IPS-NIHi11 (cell line): ENCODE measurements around the gene LHPP.

ENCODE experiments used
- DNase-seq: peaks from one replicate; pipeline ENCODE4 v3.0.0; 2012; ENCODE audit warnings: mixed read lengths, low spot score

LHPP gene

DNA sequence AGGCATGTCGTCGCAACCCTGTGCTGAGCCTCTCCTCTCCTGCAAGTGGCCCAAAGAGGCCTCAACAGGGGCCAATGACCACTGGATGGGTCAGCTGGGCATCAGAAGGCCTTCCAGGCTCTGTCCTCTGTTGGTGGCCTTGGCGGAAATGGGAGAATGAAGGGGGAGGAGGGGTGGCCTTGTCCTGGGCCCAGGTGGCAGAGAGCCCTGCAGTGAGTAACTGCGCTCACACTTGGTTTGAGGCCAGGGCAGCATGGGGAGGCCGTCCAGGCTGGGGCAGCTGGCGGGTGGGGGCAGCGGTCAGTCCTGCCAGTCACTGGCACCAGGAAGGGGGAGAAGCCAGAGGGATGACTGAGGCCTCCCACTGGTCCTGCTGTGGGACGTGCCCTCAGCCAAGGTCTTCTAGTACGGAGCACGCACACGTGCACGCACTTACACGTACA, 59.8 kb downstream of the LHPP start:
- DNase-seq, result no peak

DNA sequence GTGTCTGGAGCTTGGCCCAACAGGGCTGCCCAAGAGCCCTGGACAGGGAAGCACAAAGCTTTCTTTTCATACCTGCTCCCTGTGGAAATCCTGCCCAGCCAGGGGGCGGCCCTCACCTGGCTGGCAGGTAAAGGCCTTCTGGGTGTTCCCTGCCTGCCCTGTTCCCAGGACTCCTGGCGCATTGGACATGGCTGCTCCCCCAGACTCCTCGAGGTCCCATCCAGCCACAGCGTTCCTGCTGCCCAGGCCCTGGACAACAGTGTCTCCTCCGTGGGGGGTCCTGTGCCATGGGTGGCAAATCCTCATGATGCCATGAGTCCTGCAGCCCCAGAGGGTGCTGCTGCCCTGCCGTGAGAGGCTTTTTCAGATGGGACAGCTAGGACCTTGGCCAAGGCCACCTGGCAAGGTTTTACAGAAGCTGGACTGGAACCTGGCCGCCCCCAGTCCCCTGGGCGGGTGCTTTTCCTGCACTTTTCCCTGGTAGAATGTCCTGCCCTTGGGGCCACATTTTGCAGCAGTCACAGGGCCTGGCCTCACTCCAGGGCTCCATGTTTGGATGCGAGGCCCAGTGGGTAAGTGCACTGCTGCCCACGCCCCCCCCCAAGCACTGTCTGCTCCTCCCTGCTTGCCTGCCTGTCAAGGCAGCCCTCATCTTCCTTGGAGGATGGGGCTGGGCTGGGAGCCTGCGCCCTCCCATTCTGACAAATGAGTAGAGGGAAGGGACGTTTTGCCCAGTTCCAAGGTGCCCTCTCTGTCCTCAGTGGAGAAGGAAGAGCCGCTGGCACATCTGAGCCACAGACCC, 60.7 kb downstream of the LHPP start:
- no peak for DNase-seq

DNA sequence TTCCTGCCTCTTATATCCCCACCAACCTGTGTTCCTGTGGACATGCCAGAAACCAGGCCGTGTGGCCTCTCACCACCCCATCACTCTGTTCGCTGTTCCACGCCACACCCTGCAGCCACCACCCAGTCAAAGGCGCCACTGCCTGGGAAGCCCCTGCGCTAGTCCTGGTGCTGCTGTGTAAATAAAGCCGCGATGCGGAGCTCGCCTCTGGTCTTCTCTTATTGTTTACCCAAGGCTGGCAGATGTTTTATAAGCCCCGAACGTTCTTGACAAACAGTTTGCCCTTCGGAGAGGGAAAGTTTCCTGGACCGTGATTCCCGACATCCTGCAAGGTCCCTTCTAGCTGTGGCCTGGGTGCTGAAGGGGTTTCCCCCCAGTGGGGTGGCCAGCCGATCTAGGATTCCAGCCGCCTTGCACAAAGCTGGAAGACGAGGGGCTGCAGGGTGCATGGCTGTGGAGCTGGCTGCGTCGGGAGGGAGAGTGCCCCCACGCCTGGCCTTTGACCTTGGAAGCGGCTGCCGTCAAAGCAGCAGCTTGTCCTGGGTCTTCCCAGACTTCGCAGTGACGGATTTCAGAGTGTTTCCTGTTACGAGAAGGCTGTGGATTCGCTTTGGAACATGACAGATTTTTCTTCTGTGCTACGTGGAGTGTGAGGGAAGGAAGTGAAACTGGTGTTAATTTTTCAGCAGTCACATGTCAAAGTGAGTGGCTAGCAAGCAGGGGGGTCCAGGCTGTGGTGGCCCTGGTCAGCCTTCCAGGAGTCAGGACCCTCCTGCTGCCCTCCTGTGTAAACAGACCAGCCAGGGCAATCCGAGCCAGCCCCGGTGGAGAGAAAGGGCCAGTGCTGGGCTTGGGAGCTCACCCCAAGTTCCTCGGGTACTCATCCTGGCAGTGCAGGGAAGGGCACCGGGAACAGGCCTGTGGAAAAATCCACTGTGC, 61.6 kb downstream of the LHPP start:
- no peak for DNase-seq

DNA sequence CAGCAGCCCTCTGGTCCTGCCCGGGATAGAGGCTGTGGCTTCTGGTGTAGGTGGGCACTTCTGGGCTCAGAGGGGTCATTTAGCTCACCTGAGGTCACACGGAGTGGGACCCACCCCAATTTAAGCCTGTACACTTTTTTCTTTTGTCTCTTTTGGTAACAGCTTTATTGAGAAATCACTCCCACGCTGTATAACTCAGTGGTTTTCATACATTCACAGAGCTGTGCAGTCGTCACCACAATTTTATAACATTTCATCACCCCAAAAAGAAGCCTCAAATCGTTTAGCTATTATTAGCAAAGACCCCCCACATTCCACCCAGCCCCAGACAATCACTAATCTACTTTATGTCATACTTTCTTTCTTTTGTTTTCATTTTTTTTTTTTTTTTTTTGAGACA, 62.3 kb downstream of the LHPP start:
- no peak for DNase-seq

DNA sequence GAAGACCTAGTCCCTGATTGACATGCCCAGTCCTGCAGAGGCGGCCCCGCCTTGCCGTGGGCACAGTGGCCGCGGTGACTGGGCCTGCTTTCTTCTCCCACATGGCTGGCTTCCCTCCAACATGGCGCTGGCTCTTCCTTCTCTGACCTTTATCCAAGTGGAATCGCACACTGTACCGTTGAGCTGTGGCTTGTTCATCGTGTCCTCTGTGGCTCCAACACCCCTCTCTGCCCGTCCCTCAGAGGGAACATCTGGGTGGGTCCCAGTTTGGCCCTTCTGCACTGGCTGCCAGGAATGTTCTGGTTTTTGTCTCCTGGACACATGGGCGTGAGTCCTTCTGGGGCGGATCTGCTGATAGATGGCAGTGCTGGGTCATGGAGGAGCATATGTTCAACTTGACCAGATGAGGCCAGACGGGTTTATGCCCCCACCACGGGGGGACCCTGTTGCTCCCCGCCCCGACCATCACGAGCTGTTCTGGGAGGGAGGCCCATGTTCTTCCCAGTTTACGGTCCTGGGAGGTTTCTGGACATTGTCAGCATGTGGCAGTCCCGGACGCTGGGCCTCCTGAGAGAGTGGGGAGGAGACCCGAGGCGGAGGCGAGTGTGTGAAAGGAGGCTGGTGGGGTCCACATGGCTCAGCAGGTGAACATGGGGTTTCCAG, 63.5 kb downstream of the LHPP start:
- DNase-seq, result no peak

DNA sequence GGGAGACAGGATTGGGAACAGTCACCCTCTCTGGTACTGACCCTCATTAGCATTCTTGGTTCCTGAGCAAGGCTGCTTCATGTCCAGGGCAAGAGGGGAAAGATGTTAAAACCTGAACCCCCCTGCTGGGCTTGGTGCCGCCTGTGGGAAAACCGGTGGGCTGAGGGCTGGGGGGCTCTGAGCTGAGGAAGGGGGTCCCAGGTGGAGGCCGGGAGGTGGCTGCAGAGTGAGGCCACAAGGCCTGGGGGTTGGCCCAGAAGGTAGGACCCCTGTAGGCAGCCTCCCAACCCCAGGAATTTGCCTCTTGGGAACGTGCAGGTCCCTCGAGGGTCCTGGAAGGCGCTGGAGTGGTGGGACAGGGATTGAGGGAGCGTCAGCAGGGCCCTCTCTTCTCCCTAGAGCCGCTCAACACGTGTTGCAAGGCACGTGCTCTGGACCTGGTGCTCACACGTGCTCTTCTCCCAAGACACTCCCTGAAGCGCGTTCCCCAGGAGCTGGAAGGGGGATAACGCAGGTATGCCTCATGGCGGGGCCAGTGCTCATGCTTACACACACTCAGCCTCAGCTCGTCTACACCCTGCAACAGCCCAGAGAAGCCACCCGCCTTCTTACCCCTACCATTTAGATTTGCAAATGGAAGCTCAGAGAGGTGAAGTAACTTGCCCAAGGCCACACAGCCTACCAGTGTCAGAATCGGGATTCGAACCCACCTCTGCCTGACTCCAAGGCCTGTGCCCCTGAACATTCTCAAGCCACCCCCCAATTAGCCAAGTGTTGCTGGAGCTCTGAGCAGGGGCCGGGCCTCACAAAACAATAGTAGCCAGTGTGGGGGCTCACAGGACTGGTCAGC, 64.4 kb downstream of the LHPP start:
- no peak for DNase-seq

DNA sequence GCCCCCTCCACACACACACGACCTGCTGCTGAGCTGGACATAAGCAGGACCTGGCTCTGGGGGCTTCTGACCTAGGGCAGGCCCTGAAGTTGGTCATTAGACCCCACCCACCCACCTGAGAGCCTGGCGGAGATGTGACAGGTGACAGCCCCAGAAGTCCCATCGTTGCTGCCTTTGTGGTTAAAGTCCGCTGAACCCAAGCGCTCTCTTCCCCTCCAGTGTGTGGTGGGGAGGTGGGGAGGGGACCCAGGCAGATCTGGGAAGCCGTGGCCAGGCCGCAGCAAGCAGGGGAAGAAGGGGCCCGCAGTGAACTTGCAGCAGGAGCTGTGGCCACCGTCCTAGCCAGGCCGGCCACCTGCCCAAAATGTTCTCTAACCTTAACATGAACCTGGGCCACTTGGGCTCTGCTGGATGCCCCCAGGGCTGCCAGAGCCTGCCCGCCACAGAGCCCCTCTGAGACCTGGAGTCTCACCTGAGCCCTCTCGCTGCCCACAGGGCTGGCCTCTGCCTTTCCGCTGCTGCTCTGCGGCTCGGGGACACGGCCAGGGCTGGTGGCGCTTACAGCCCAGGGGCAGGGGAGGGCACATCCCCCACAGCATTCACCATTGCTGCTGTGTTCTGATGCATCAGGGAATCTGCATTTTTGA, 65.1 kb downstream of the LHPP start:
- DNase-seq, result no peak

DNA sequence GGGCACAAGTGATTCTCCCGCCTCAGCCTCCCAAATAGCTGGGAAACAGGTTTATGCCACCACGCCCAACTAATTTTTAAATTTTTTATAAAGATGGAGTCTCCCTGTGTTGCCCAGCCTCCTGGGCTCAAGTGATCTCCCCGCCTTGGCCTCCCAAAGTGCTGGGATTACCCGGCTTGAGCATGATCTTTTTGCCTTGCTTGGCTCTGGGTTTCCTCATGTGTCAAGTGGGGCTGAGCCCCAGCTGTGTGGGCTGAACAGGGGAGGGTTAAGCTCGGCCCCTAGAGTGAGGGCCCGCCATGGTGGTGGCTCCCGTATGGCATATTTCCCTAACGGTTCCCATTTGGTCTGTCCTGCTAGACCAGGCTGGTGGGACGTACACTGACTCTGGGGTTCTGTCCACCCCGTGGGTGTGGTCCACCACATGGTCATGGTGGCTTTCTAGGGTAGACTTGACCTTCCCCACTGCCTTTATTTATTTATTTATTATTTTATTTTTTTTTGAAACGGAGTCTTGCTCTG, 66.3 kb downstream of the LHPP start:
- no peak for DNase-seq

DNA sequence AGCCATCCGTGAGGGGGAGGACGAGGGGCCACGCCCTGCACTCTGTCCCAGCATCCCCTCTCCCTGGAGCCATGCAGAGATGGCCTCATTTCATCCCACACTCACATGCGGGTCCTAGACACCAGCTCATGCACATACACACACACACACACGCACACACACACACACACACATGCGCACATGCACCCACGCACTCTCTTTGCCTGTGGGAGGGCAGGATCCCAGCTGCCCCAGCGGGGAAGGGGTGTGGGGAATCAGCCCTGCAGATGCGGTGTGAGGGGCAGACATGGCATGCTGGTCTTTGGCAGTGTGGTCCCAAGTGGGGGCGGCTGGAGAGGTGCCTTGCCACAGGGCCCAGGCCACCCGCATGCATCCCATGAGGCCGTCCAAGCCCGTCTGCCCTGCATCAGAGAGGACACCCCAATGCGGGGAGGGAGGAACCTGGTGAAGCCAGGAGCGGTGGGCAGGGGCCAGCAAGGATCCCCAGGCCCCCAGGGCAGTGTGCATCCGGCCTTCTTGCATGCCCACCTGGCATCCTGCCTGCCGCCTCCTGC, 68.1 kb downstream of the LHPP start:
- DNase-seq, result no peak

DNA sequence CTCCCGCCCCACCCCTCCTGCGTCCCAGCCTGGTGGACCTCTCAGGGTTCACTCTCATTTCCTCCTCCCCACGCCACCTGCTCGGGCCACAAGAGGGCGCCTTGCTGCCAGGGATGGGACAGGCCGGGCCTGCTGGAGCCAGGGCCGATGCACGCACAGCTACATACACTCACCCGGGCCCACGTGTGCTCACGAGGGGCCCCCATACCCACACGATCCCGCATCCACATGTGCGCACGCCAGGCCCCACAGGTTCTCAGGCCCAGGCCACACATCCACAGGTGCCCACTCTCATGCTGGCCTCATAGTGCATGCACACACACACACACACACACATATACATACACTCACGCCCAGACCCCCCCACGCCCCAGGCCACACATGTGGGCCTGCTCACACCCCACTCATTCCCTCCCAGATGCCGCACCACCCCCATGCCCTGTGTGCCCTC, 68.6 kb downstream of the LHPP start:
- peak; percentile 98 for DNase-seq

DNA sequence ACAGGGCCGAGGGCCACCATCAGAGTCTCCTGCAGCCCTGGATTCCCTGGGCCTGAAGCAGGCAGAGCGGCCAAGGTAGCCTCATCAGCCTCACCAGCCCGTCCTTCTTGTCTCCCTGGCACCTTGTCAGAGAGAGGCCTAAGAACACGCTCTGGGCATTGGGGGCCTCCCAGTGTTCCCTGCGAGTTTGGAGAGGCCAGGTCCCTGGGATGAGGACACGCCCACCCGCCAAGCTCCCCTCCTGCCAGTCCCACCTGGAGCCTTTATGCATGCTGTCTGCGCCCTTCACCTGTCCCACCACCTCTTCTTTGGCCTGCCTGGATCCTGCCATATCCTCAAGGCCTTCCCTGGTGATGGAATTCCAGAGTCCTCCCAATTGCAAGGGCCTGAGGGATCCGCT, 69.2 kb downstream of the LHPP start:
- no peak for DNase-seq

DNA sequence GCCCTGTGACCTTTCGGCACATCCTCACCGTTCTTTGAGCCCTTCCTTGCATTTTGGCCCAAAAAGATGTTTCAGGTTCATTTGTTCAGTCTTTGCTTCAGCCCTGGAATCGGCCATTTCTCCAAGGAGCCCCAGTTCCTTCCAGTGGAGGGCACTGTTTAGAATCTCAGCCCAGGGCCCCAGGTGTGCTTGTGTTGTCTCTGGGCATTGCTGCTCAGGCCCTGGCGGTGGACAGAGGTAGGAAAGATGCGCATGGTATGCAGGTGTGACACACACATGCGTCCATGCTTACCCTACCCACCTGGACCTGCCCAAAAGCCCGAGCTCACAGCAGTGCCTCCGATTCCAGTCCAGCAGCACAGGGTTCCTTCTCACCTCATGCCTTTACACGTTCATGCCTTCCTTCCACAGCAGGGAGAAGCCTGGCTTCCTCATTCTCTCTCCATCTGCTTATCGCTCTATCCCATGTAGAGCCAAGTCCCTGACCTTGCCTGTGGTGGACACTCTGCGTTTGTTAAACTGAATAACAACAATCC, 70.6 kb downstream of the LHPP start:
- DNase-seq, result peak; percentile 86

DNA sequence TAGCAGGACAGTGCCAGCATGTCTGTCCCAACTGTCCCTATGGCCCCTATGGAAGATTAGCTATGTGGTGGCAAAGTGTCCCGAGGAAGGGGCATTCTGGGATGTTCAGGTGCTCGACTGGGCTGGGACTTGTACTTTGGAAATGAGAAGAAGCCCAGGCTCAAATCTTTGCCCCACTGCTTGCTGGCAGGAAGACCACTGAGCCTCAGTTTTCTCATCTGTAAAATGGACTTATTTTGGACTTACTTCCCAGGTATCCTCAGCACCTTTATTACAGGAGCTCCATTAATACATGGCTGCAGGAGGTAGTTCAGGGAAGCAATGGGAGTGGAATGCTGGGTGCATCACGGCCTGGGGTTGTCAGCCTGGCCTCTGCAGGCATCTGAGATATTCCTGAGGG, 71.2 kb downstream of the LHPP start:
- no peak for DNase-seq

DNA sequence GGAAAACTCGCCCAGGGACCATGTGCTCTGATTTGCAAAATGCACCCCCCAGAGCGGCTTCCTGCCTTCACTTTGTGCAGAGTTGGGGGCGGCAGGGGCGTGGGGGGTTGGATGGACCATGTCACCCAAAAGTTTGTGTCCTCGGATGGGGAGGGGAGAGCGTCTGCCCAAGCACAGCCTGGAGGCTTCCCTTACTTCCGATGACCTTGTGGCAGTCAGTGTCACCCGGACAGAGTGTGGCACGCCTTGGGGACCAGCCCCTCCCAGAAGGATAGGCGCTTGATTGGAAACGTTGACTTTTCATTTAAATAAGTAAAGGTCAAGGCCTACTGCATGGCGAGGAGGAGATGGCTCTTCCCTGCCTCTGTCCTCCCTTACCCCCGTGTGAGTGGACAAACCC, 71.6 kb downstream of the LHPP start:
- DNase-seq, result no peak

DNA sequence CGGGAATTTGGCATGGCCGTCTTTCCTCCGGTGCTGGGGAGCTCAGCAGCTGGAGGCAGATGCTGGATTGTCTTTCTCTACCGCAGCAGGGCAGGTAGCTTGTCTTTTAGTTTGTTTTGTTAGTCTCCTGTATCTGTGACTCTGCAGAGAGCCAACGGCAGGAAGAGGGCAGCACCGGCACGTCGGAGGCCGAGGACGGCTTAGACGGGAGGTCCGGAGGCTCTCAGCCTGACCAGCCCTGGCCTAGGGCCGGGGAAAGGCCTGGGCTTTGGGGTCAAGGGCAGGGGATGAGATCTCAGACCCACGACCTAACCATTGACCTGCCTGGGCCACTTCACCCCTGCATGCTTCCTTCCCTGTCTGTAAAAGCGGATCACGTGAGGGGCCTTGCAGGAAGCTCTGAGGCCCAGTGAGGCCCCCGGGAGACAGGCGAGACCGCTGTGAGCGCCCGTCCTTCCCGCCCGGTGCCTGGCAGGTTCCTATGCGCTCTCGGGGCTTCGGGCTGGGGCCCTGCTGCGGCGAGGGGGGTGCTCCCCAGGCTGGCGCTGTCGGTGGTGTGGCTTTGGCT, 72.7 kb downstream of the LHPP start:
- peak; percentile 62 for DNase-seq

DNA sequence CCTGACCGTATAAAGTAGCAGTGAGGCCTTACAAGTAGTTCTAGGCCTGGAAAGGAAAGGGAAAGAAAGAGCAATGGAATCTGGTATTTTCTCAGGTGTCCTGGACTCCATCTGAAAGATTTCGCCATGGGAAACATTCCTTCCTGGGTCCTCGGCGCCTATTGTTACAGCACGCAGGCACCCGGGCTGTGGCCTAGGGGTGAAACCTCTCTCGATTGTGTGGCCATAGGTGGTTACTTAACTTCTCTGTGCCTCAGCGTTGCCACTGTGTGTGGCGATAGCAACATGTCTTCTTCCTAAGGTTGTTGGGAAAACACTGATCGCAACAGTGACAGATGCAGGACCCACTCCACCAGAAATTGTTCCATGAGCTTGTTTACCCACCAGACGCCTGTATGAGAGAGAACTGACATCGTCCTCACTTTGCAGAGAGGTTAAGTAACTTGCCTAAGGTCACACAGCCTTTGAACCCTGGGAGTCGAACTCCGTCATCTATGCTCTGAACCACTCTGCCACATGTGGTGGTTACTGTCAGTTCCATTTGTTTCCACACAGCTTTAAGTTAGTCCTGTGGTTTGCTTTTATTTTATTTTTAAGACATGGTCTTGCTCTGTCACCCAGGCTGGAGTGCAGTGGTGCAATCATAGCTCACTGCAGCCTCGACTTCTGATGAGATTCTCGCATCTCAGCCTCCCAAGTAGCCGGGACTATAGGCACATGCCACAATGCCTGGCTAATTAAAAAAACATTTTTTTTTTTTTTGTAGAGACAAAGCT, 73.4 kb downstream of the LHPP start:
- DNase-seq, result no peak

DNA sequence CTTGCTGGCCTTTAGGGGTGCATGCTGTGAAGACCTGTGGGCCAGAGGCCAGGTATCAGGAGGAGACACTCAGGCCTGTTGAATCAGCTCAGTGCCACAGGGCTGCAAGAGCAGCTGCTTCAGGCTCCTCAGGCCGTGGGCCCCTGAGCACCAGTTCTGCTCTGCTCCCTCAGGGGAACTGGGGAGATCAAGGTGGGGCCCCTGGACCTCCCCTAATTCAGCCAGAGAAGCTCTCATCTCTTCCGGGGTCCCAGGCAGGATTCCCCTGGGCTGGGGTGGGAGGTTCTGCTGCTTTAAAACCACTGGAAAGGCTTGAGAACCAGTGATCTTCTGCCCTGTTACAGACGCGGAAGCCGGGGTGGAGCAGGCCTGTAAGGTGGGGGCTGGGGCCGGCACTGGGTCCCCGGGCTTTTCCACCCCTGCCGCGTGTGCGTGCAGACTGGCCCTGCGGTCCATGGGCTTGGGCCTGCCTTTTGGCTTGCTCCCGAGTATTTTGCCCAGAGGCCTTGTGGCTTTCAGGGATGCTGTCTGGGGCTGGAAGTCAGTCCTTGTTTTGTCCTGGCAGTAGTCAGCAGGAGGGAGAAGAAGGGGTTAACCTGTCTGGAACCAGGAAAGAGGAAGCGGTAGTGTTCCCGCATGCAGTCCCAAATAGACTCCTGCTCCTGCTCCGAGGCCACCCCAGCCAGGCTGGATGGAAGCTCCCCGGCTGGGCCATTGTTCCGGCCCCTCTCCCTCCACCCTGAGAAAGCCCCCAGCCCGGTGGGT, 74.3 kb downstream of the LHPP start:
- DNase-seq, result peak; percentile 51

DNA sequence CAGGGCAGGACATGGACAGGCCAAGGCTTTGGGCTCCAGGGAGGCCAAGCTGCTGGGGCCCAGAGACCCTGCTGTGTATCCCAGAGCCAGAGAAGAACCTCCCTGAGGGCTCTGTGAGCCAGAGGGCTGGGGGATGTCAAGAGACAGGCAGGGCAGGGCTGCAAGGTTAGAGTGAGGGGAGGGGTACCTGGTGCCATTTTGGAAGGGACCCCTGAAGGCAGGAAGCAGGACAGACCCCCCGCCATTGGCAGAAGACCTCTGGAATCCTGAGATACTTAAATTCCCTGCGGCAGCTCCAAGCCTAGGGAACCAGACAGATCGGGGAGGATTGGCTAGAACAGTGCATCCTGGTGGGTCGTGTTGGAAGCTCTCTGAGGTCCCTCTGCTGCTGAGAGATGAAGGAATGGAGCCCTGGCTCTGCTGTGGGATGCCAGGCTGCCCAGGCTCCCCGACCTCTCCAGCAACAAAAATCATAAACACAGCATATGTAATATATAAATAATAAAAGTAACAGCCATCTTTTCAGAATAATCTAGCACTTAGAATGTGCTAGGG, 75.0 kb downstream of the LHPP start:
- DNase-seq, result no peak
